DND-41 (cell line): ENCODE measurements around the gene DDC.

Experiments used
- EZH2 ChIP-seq: IDR thresholded peaks from 3 replicates; pipeline ENCODE4 v1.6.1; 2012; ENCODE audit warnings: borderline replicate concordance, low read depth, mild to moderate bottlenecking, moderate library complexity, low read length, inconsistent platforms; ENCODE audit not compliant: severe bottlenecking
- TF ChIP-seq, protein P1 (sequence below): IDR thresholded peaks from 2 replicates; pipeline ENCODE4 v1.5.1; 2012; ENCODE audit warnings: borderline replicate concordance, low read length, moderate library complexity, mild to moderate bottlenecking; ENCODE audit not compliant: poor library complexity, severe bottlenecking; ENCODE audit errors: extremely low read depth

DNA sequence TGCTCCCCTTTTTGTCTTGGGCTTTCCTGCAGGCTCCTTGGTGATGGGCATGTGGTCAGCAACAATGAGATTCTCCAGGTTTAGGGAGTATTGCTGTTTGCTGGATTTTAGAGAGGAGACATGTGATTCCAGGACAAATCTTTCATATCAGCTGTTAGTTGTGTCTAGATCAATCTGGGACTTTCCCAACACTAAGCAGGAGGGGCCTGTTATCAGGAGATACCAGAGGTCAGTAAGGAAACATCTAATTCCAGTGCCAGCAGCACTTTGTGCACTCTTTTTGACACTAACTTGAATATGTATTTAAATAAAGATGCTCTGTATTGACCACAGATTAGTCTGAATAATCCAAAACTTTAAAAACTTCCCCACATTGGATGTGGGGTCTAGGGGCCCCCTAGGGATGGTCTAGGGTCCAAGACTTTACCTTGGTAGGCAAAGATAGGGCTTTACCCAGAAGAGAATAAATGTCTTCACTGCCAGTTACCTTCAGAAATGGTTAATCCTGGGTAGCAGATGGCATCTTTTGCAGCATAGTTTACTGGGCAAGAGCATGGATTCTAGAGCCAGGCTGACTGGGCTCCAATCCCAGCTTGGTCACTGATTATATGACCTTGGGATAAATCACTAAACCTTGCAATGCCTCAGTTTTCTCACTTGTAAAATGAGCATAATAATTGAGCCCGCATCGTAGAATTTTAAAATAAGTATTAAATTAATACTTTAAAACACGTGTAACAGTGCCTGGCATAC is 108.7 kb downstream of the DDC start:
- TF ChIP-seq, protein P1, sequence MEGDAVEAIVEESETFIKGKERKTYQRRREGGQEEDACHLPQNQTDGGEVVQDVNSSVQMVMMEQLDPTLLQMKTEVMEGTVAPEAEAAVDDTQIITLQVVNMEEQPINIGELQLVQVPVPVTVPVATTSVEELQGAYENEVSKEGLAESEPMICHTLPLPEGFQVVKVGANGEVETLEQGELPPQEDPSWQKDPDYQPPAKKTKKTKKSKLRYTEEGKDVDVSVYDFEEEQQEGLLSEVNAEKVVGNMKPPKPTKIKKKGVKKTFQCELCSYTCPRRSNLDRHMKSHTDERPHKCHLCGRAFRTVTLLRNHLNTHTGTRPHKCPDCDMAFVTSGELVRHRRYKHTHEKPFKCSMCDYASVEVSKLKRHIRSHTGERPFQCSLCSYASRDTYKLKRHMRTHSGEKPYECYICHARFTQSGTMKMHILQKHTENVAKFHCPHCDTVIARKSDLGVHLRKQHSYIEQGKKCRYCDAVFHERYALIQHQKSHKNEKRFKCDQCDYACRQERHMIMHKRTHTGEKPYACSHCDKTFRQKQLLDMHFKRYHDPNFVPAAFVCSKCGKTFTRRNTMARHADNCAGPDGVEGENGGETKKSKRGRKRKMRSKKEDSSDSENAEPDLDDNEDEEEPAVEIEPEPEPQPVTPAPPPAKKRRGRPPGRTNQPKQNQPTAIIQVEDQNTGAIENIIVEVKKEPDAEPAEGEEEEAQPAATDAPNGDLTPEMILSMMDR = no peak
- no peak for TF ChIP-seq EZH2
